ENCODE measurements around the gene ACAA1.
A peak's percentile ranks its signal among the peaks of the same experiment; 100 is the strongest.

Gene ACAA1

GRCh38 chr3:38152609-38153008 is 15.7 kb upstream of the ACAA1 start:
- no peak for TF ChIP-seq ZFX (IDR thresholded peaks at IDR 0.05; ENCODE audit: borderline replicate concordance)
- no peak for TF ChIP-seq CTCF (IDR thresholded peaks at IDR 0.05)
- no peak overlapping the region for H3K27ac ChIP-seq

DNA sequence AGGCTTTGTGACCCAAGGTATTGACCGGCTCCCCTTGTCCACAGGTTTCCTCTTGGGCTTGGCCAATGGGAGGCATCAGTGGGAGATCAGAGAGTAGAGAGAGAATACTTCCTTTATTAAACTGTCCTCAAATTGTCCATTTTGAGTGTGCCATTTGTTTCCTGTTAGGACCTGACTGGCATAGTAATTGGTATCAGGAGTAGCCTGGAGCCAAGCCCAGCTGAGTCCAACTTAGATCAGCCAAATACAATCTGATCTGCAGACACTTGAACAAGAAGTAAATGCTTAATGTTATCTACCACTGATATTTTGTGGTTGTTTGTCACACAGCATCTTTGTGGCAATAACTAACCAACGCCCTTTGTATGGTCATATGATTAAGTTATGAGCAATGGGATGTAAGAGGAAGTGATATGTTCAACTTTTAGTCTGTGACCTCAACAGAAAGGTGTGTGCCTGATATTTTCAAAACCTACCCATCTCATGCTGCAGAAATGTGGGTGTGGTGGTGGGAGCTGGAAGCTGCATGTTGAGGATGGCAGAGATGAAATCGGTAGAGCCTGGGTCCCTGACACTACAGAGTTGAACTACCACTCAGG is 14.8 kb upstream of the ACAA1 start:
- no peak overlapping the region for H3K27ac ChIP-seq
- TF ChIP-seq ZFX (IDR thresholded peaks at IDR 0.05; ENCODE audit: borderline replicate concordance) (no peak), CTCF (IDR thresholded peaks at IDR 0.05) (no peak)

- H3K27ac ChIP-seq, result no peak overlapping the region
- peak; percentile 29 for TF ChIP-seq CTCF (IDR thresholded peaks at IDR 0.05)
- no peak for TF ChIP-seq ZFX (IDR thresholded peaks at IDR 0.05; ENCODE audit: borderline replicate concordance)
Observed at GRCh38 chr3:38150780-38151528, 14.0 kb upstream of the ACAA1 start.

- no peak overlapping the region for H3K27ac ChIP-seq
Observed at GRCh38 chr3:38149708-38150107, 12.8 kb upstream of the ACAA1 start.

GRCh38 chr3:38148311-38148882 is 11.5 kb upstream of the ACAA1 start:
- H3K27ac ChIP-seq, result no peak overlapping the region
- TF ChIP-seq ZFX (IDR thresholded peaks at IDR 0.05; ENCODE audit: borderline replicate concordance) (no peak), CTCF (IDR thresholded peaks at IDR 0.05) (no peak)

More at GRCh38 chr3:38149708-38150107, 12.8 kb upstream of the ACAA1 start:
- TF ChIP-seq ZFX (IDR thresholded peaks at IDR 0.05; ENCODE audit: borderline replicate concordance), result no peak
- TF ChIP-seq CTCF (IDR thresholded peaks at IDR 0.05), result no peak

DNA sequence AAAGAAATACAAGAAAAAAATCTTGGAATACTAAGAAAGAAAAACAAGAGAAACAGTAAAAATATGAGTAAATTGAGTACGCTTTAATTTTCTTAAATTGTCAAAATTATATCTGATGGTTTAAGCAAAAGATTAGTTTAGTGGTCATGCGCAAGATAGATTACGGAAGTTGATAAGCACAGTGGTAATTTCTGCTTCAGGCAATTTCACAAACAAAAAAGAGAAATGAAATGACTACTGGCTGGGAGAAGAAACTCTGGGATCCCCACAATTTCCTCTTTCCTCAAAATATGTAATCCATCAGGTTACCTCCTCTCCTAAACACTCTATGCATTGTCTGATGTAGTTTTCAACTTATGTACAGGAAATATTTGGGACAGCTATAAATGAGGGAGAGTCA is 10.5 kb upstream of the ACAA1 start:
- no peak for TF ChIP-seq ZFX (IDR thresholded peaks at IDR 0.05; ENCODE audit: borderline replicate concordance)
- no peak for TF ChIP-seq CTCF (IDR thresholded peaks at IDR 0.05)
- H3K27ac ChIP-seq, result no peak overlapping the region

DNA sequence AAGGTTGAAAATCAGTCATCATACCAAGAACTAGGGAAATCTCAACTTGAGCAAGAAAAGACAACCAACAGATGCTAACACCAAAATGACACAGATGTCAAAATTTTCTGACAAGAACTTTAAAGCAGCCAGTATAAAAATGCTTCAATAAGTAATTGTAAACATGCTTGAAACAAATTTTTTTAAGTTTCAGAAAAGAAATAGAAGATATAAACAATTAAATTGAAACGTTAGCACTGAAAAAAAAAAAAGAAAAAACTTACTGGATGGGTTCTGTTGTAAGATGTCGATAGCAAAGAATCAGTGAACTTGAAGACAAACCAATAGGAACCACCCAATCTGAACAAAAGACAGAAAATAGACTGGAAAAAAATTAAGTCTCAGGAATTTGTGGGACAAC is 9.6 kb upstream of the ACAA1 start:
- no peak overlapping the region for H3K27ac ChIP-seq
- TF ChIP-seq ZFX (IDR thresholded peaks at IDR 0.05; ENCODE audit: borderline replicate concordance) (no peak), CTCF (IDR thresholded peaks at IDR 0.05) (no peak)
